ENCODE results near the gene ADCY7. TPM values are rescaled to one million over a fixed set of nuclear protein-coding genes. Genes with fewer than 3 reads are reported as not detected.
"Not testable (repeated sequence)": the region's sequence is repeated elsewhere in the genome, so short reads cannot be mapped to it uniquely, and the experiment has no call there.

The ADCY7 gene
- total and polyA plus RNA-seq, 4 donors, result 4.0 to 75.8 (median 20.2) TPM

DNA sequence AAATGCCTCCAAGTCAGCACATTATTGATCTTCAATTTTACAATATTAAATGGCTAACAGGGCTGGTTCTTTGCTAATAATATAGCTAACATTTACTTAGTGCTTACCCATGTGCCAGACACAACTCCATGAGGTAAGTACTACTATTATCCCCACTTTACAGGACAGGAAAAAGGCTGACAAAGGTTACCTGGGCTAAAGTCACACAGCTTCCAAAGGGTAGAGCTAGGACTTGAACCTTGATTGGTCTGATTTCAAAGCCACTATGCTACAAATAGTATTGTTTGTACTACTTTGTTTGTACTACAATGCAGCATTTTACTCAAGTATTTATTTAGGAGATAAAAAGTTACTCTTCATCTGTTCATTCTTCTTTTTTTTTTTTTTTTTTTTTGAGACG, 70.5 kb downstream of the ADCY7 start:
- H3K27ac ChIP-seq (ENCODE audit: low read depth in 1 of 2, low read length in 2 of 2), result peak overlapping the region; percentile 75 to 96
- no peak for ATAC-seq (ENCODE audit: low FRiP score)

DNA sequence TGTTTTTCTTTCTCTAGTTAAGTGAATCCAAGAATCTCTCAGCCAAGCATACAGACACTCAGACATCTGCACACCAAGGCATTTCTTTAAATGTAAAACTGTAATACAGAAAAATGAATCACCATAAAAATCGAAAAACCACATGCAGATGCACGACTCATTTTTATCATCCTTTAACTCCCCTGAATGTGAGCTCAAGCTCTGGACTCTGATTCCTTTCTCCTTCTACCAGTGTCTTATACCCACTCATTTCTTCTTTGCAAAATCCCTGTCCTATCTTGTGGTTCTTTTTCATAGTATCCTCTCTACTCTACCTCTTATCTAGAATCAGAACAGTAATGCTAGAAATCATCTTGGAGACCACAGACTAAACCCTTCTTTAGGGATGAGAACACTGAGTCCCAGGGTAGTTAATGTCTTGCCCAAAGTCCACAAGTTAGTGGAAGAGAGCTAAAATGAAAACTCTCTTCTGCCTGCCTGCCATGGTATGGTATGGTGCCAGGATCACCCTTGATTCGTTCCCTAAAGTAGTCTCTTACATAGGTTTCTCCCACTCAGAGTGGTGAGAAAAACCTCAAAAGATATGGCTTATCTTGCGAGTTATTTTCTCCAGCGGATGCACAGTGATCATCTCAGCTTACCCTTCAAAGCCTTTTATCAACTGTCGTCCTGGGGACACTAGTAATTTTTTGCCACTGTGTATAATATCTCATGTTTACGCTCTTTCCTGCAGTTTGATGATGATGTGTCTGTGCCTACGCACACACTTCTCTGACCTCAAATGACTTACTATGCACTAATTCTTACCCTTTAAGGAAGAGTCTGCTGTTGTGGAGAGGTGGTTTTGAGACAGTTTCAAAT, 72.2 kb downstream of the ADCY7 start:
- WGBS, 2 donors, result 74 to 78% methylated on average over 8 of the region's 8 CpGs
- no peak overlapping the region for H3K4me3 ChIP-seq (ENCODE audit: low read length in 2 of 2)
- no peaks in the 10 kb centered on the region for H3K27me3 ChIP-seq (ENCODE audit: control insufficient read depth in 1 of 2, insufficient read depth in 2 of 2, low read length in 1 of 2)
- ATAC-seq (ENCODE audit: low FRiP score) (no peak), DNase-seq (no peak)
- H3K4me1 ChIP-seq (ENCODE audit: control insufficient read depth in 1 of 2, insufficient read depth in 2 of 2, low read length in 2 of 2), result peaks cover 3 to 12% of the 10 kb centered on the region in 2 donors
- intact Hi-C loops (cut with DNase I), result no loop called here
- no peaks in the 10 kb centered on the region for H3K9me3 ChIP-seq (ENCODE audit: control insufficient read depth, low read length)
- peaks cover 0 to 4% of the 10 kb centered on the region in 2 donors for H3K36me3 ChIP-seq (ENCODE audit: control insufficient read depth in 1 of 2, insufficient read depth in 2 of 2, low read length in 1 of 2)
- H3K27ac ChIP-seq (ENCODE audit: low read depth in 1 of 2, low read length in 2 of 2), result peak overlapping the region in 1 of 2 donors; percentile 68

More for the DNA sequence above, 70.5 kb downstream of the ADCY7 start:
- Histone ChIP-seq H3K27me3 (ENCODE audit: control insufficient read depth in 1 of 2, insufficient read depth in 2 of 2, low read length in 1 of 2) (no peaks in the 10 kb centered on the region), H3K36me3 (ENCODE audit: control insufficient read depth in 1 of 2, insufficient read depth in 2 of 2, low read length in 1 of 2) (peaks cover 0 to 4% of the 10 kb centered on the region in 2 donors), H3K4me1 (ENCODE audit: control insufficient read depth in 1 of 2, insufficient read depth in 2 of 2, low read length in 2 of 2) (peaks cover 3 to 12% of the 10 kb centered on the region in 2 donors), H3K4me3 (ENCODE audit: low read length in 2 of 2) (no peak overlapping the region), H3K9me3 (ENCODE audit: control insufficient read depth, low read length) (no peaks in the 10 kb centered on the region)
- no CpG with 5 or more reads among the region's 1 CpG for whole genome bisulfite sequencing, 2 donors
- DNase-seq, result no peak
- intact Hi-C loops (cut with DNase I), result no loop called here

DNA sequence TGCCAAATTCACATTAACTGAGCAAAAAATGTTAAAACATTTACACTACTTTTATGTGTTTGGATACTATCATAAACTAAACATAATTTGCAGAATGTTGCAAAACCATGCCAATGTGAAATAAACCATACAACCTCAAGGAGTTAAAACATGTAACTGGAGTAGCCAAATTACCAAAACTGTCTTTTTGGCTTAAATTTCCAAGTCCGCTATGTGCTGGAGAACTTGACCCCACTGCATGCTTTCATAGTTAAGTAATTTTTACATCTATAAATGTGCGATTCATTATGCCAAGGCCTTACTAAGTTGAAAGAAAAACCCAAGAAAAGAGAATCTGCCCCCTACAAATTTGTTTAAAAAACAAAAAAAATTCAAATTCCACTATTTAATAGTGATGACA, 74.2 kb downstream of the ADCY7 start:
- intact Hi-C loops (cut with DNase I), result no loop called here
- no peaks in the 10 kb centered on the region for H3K9me3 ChIP-seq (ENCODE audit: control insufficient read depth, low read length)
- no peaks in the 10 kb centered on the region for H3K27me3 ChIP-seq (ENCODE audit: control insufficient read depth in 1 of 2, insufficient read depth in 2 of 2, low read length in 1 of 2)
- H3K36me3 ChIP-seq (ENCODE audit: control insufficient read depth in 1 of 2, insufficient read depth in 2 of 2, low read length in 1 of 2), result peaks cover 0 to 4% of the 10 kb centered on the region in 2 donors
- no peak for DNase-seq
- H3K4me3 ChIP-seq (ENCODE audit: low read length in 2 of 2), result no peak overlapping the region
- peaks cover 3 to 12% of the 10 kb centered on the region in 2 donors for H3K4me1 ChIP-seq (ENCODE audit: control insufficient read depth in 1 of 2, insufficient read depth in 2 of 2, low read length in 2 of 2)
- 3 to 5% methylated on average over 2 of the region's 2 CpGs for WGBS, 2 donors
- ATAC-seq (ENCODE audit: low FRiP score), result peak; percentile 67
- peak overlapping the region in 1 of 2 donors; percentile 90 for H3K27ac ChIP-seq (ENCODE audit: low read depth in 1 of 2, low read length in 2 of 2)

DNA sequence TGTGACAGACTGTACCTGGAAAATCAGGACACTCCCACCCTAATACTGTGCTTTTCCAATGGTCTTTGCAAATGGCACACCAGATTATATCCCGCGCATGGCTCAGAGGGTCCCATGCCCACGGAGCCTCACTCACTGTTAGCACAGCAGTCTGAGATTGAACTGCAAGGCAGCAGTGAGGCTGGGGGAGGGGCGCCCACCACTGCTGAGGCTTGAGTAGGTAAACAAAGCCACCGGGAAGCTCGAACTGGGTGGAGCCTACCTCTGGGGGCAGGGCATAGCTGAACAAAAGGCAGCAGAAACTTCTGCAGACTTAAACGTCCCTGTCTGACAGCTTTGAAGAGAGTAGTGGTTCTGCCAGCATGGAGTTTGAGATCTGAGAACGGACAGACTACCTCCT, 77.2 kb downstream of the ADCY7 start:
- ATAC-seq (ENCODE audit: low FRiP score); H3K27me3 ChIP-seq (ENCODE audit: control insufficient read depth in 1 of 2, insufficient read depth in 2 of 2, low read length in 1 of 2); H3K27ac ChIP-seq (ENCODE audit: low read depth in 1 of 2, low read length in 2 of 2); H3K9me3 ChIP-seq (ENCODE audit: control insufficient read depth, low read length); H3K4me1 ChIP-seq (ENCODE audit: control insufficient read depth in 1 of 2, insufficient read depth in 2 of 2, low read length in 2 of 2); H3K36me3 ChIP-seq (ENCODE audit: control insufficient read depth in 1 of 2, insufficient read depth in 2 of 2, low read length in 1 of 2); H3K4me3 ChIP-seq (ENCODE audit: low read length in 2 of 2); intact Hi-C loops (cut with DNase I); DNase-seq: not testable (repeated sequence)
- 69% methylated on average over 8 of the region's 8 CpGs for WGBS, 2 donors

DNA sequence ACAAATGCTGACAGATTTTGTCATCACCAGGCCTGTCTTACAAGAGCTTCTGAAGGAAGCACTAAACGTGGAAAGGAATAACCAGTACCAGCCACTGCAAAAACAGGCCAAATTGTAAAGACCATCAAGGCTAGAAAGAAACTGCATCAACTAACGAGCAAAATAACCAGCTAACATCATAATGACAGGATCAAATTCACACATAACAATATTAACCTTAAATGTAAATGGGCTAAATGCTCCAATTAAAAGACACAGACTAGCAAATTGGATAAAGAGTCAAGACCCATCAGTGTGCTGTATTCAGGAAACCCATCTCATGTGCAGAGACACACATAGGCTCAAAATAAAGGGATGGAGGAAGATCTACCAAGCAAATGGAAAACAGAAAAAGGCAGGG, 78.9 kb downstream of the ADCY7 start:
- ATAC-seq (ENCODE audit: low FRiP score); H3K4me1 ChIP-seq (ENCODE audit: control insufficient read depth in 1 of 2, insufficient read depth in 2 of 2, low read length in 2 of 2); H3K27ac ChIP-seq (ENCODE audit: low read depth in 1 of 2, low read length in 2 of 2); H3K27me3 ChIP-seq (ENCODE audit: control insufficient read depth in 1 of 2, insufficient read depth in 2 of 2, low read length in 1 of 2); DNase-seq; H3K4me3 ChIP-seq (ENCODE audit: low read length in 2 of 2); H3K36me3 ChIP-seq (ENCODE audit: control insufficient read depth in 1 of 2, insufficient read depth in 2 of 2, low read length in 1 of 2); H3K9me3 ChIP-seq (ENCODE audit: control insufficient read depth, low read length); intact Hi-C loops (cut with DNase I): not testable (repeated sequence)
- WGBS, 2 donors, result 66% methylated on average over 2 of the region's 2 CpGs

DNA sequence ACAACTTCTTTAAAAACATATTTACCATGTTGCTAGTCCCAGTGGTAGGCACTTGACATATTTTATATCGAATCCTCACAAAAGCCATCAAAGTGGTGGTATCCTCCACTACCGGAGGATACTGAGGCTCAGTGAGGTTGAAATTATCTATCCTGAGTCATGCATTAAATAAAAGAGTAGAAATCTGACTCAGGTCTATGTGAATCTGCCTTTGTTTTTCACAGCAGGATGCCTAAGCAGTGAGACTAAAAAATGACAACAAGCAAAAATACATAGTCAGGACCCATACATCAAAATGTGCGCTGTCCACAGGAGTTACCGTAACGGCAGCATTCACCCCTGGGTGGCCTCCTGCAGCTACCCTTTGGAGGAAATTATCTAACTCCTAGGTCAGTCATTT, 84.8 kb downstream of the ADCY7 start:
- Histone ChIP-seq H3K27me3 (ENCODE audit: control insufficient read depth in 1 of 2, insufficient read depth in 2 of 2, low read length in 1 of 2) (no peaks in the 10 kb centered on the region), H3K4me3 (ENCODE audit: low read length in 2 of 2) (no peak overlapping the region), H3K27ac (ENCODE audit: low read depth in 1 of 2, low read length in 2 of 2) (no peak overlapping the region), H3K4me1 (ENCODE audit: control insufficient read depth in 1 of 2, insufficient read depth in 2 of 2, low read length in 2 of 2) (no peaks in the 10 kb centered on the region), H3K9me3 (ENCODE audit: control insufficient read depth, low read length) (no peaks in the 10 kb centered on the region), H3K36me3 (ENCODE audit: control insufficient read depth in 1 of 2, insufficient read depth in 2 of 2, low read length in 1 of 2) (no peaks in the 10 kb centered on the region)
- ATAC-seq (ENCODE audit: low FRiP score), result no peak
- intact Hi-C loops (cut with DNase I), result no loop called here
- WGBS, 2 donors, result 93 to 94% methylated on average over 5 of the region's 5 CpGs
- no peak for DNase-seq

DNA sequence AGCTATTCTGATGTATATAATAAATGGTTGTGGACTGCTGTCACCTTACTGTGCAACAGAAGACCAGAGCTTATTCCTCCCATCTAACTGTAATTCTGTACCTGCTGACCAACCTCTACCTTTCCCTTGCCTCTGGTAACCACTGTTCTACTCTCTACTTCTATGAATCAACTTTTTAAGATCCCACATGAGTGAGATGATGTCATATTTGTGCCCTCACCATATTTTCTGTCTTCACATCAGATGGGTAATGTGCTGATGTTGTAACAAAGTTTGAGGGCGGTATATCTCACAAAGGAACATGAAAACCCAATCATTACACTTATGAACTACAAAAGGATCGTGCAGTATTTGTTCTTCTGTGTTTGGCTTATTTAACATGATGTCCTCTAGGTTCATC, 85.6 kb downstream of the ADCY7 start:
- Histone ChIP-seq H3K27me3 (ENCODE audit: control insufficient read depth in 1 of 2, insufficient read depth in 2 of 2, low read length in 1 of 2) (no peaks in the 10 kb centered on the region), H3K9me3 (ENCODE audit: control insufficient read depth, low read length) (no peaks in the 10 kb centered on the region), H3K4me3 (ENCODE audit: low read length in 2 of 2) (no peak overlapping the region), H3K4me1 (ENCODE audit: control insufficient read depth in 1 of 2, insufficient read depth in 2 of 2, low read length in 2 of 2) (no peaks in the 10 kb centered on the region), H3K36me3 (ENCODE audit: control insufficient read depth in 1 of 2, insufficient read depth in 2 of 2, low read length in 1 of 2) (peaks cover 0 to 1% of the 10 kb centered on the region in 2 donors), H3K27ac (ENCODE audit: low read depth in 1 of 2, low read length in 2 of 2) (no peak overlapping the region)
- 98 to 100% methylated on average over 2 of the region's 2 CpGs for WGBS, 2 donors
- ATAC-seq (ENCODE audit: low FRiP score), result no peak
- no peak for DNase-seq
- intact Hi-C loops (cut with DNase I), result no loop called here

DNA sequence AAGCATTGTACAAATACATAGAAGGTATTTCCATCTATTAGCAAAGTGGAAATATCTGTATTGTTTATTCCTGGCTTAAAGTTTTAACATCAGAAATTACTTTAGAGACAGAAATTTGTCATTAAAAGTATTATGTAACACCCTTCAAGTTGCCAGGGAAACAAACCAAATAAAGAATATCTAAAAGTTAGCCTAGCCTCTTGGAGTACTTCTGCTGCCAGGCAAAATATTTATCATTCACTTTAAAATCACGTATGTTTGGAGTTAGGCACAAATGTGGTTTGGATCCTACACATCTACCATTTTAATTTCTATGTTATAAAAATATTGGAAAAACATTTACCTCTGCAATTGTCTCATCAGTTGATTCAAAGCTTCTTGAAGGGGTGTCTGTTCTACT, 87.7 kb downstream of the ADCY7 start:
- Histone ChIP-seq H3K9me3 (ENCODE audit: control insufficient read depth, low read length) (no peaks in the 10 kb centered on the region), H3K4me3 (ENCODE audit: low read length in 2 of 2) (no peak overlapping the region), H3K36me3 (ENCODE audit: control insufficient read depth in 1 of 2, insufficient read depth in 2 of 2, low read length in 1 of 2) (peaks cover 2 to 7% of the 10 kb centered on the region in 2 donors), H3K27ac (ENCODE audit: low read depth in 1 of 2, low read length in 2 of 2) (no peak overlapping the region), H3K27me3 (ENCODE audit: control insufficient read depth in 1 of 2, insufficient read depth in 2 of 2, low read length in 1 of 2) (no peaks in the 10 kb centered on the region), H3K4me1 (ENCODE audit: control insufficient read depth in 1 of 2, insufficient read depth in 2 of 2, low read length in 2 of 2) (no peaks in the 10 kb centered on the region)
- DNase-seq, result no peak
- peak; percentile 75 for ATAC-seq (ENCODE audit: low FRiP score)
- intact Hi-C loops (cut with DNase I), result loop anchor here in 1 of 2 donors (2.0 kb wide), 1 partner anchor 27 kb away; no protein-coding TSS in a partner anchor
- WGBS, 2 donors, result 2 to 8% methylated on average over 1 of the region's 1 CpG

Data from aorta (tissue), 5 donors.